ENCODE measurements around the gene MACROD2.

The MACROD2 gene

DNA sequence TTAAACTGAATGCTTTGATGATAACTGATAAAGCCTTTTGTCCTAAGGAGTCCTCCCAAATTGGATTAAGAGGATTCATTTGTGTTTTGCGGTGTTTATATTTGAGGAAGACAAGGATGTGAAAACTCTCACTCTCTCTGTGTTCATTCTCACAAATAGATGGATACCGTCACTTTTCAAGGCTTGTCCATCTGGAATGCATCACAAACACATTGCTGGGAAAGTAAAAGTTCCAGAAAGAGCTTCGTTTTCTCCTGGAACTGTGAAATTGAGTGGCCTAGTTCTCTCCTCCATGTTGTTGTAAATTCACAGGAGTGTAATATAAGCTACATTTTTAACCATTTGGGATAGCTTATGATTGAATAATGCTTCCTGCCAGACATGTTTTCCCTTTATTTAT lies 923.7 kb downstream of the MACROD2 start:
- ATAC-seq: no peak
- TF ChIP-seq GLIS3 (CRISPR knock-in tag; IDR thresholded peaks at IDR 0.05) (no peak), CSDC2 (CRISPR knock-in tag; IDR thresholded peaks at IDR 0.05) (no peak), PPARA (CRISPR knock-in tag; IDR thresholded peaks at IDR 0.05; ENCODE audit: borderline replicate concordance) (no peak), RARB (CRISPR knock-in tag; IDR thresholded peaks at IDR 0.05) (no peak), TOX (CRISPR knock-in tag; IDR thresholded peaks at IDR 0.05; ENCODE audit: borderline replicate concordance) (no peak), ARNTL (CRISPR knock-in tag; IDR thresholded peaks at IDR 0.05; ENCODE audit: borderline replicate concordance, low read depth) (no peak), ZNF8 (CRISPR knock-in tag; IDR thresholded peaks at IDR 0.05) (no peak), BACH2 (CRISPR knock-in tag; IDR thresholded peaks at IDR 0.05; ENCODE audit: borderline replicate concordance) (no peak), ESRRG (CRISPR knock-in tag; IDR thresholded peaks at IDR 0.05) (no peak)
- TF ChIP-seq, protein P1, sequence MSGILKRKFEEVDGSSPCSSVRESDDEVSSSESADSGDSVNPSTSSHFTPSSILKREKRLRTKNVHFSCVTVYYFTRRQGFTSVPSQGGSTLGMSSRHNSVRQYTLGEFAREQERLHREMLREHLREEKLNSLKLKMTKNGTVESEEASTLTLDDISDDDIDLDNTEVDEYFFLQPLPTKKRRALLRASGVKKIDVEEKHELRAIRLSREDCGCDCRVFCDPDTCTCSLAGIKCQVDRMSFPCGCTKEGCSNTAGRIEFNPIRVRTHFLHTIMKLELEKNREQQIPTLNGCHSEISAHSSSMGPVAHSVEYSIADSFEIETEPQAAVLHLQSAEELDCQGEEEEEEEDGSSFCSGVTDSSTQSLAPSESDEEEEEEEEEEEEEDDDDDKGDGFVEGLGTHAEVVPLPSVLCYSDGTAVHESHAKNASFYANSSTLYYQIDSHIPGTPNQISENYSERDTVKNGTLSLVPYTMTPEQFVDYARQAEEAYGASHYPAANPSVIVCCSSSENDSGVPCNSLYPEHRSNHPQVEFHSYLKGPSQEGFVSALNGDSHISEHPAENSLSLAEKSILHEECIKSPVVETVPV (CRISPR knock-in tag; IDR thresholded peaks at IDR 0.05): no peak
- TF ChIP-seq, protein P2, sequence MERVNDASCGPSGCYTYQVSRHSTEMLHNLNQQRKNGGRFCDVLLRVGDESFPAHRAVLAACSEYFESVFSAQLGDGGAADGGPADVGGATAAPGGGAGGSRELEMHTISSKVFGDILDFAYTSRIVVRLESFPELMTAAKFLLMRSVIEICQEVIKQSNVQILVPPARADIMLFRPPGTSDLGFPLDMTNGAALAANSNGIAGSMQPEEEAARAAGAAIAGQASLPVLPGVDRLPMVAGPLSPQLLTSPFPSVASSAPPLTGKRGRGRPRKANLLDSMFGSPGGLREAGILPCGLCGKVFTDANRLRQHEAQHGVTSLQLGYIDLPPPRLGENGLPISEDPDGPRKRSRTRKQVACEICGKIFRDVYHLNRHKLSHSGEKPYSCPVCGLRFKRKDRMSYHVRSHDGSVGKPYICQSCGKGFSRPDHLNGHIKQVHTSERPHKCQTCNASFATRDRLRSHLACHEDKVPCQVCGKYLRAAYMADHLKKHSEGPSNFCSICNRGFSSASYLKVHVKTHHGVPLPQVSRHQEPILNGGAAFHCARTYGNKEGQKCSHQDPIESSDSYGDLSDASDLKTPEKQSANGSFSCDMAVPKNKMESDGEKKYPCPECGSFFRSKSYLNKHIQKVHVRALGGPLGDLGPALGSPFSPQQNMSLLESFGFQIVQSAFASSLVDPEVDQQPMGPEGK (CRISPR knock-in tag; IDR thresholded peaks at IDR 0.05; ENCODE audit: borderline replicate concordance): no peak
- TF ChIP-seq, protein P3, sequence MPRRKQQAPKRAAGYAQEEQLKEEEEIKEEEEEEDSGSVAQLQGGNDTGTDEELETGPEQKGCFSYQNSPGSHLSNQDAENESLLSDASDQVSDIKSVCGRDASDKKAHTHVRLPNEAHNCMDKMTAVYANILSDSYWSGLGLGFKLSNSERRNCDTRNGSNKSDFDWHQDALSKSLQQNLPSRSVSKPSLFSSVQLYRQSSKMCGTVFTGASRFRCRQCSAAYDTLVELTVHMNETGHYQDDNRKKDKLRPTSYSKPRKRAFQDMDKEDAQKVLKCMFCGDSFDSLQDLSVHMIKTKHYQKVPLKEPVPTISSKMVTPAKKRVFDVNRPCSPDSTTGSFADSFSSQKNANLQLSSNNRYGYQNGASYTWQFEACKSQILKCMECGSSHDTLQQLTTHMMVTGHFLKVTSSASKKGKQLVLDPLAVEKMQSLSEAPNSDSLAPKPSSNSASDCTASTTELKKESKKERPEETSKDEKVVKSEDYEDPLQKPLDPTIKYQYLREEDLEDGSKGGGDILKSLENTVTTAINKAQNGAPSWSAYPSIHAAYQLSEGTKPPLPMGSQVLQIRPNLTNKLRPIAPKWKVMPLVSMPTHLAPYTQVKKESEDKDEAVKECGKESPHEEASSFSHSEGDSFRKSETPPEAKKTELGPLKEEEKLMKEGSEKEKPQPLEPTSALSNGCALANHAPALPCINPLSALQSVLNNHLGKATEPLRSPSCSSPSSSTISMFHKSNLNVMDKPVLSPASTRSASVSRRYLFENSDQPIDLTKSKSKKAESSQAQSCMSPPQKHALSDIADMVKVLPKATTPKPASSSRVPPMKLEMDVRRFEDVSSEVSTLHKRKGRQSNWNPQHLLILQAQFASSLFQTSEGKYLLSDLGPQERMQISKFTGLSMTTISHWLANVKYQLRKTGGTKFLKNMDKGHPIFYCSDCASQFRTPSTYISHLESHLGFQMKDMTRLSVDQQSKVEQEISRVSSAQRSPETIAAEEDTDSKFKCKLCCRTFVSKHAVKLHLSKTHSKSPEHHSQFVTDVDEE (CRISPR knock-in tag; IDR thresholded peaks at IDR 0.05): no peak

DNA sequence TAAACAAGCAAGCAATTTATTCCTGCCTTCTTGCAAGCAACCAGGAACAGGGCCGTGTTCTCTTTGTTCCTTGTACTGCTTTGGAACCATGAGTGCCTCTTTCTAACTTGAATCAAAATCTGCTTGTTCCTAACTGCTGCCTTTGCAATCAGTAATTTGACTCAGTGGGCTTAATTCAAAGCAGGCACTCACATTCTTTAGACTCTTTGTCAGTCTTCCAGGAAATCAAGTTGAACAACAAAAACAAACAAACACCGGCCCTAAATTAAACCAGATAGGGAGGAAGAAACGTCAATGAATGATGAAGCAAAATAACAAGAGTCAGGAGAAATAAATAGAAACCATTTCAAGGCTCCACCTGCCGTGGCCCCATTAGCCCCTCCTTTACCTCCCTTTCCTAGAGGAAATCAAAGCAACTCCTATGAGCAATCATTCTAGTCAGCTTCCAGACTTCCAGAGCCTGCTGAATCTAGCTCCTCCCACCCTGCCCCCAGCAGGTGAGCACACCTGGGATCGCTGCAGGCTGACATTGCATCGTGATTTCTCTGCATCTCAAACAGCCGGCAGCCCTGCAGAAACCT lies 924.3 kb downstream of the MACROD2 start:
- TF ChIP-seq ZNF565 (CRISPR knock-in tag; conservative IDR thresholded peaks at IDR 0.05; ENCODE audit: low read depth) (no peak), ZC3H10 (CRISPR knock-in tag; IDR thresholded peaks at IDR 0.05) (no peak), RARB (CRISPR knock-in tag; IDR thresholded peaks at IDR 0.05) (no peak), ZNF70 (CRISPR knock-in tag; IDR thresholded peaks at IDR 0.05) (no peak), ZFP3 (CRISPR knock-in tag; IDR thresholded peaks at IDR 0.05) (no peak), ESRRG (CRISPR knock-in tag; IDR thresholded peaks at IDR 0.05) (no peak), TOX (CRISPR knock-in tag; IDR thresholded peaks at IDR 0.05; ENCODE audit: borderline replicate concordance) (no peak), ZNF8 (CRISPR knock-in tag; IDR thresholded peaks at IDR 0.05) (no peak), GLIS3 (CRISPR knock-in tag; IDR thresholded peaks at IDR 0.05) (no peak), ZFP30 (CRISPR knock-in tag; IDR thresholded peaks at IDR 0.05) (no peak), SNAI2 (CRISPR knock-in tag; IDR thresholded peaks at IDR 0.05) (no peak), TCF4 (CRISPR knock-in tag; IDR thresholded peaks at IDR 0.05; ENCODE audit: borderline replicate concordance) (no peak), OSR1 (CRISPR knock-in tag; IDR thresholded peaks at IDR 0.05) (no peak), ARNTL (CRISPR knock-in tag; IDR thresholded peaks at IDR 0.05; ENCODE audit: borderline replicate concordance, low read depth) (no peak), ISL1 (CRISPR knock-in tag; IDR thresholded peaks at IDR 0.05) (no peak)
- TF ChIP-seq, protein P4, sequence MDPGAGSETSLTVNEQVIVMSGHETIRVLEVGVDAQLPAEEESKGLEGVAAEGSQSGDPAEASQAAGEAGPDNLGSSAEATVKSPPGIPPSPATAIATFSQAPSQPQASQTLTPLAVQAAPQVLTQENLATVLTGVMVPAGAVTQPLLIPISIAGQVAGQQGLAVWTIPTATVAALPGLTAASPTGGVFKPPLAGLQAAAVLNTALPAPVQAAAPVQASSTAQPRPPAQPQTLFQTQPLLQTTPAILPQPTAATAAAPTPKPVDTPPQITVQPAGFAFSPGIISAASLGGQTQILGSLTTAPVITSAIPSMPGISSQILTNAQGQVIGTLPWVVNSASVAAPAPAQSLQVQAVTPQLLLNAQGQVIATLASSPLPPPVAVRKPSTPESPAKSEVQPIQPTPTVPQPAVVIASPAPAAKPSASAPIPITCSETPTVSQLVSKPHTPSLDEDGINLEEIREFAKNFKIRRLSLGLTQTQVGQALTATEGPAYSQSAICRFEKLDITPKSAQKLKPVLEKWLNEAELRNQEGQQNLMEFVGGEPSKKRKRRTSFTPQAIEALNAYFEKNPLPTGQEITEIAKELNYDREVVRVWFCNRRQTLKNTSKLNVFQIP (CRISPR knock-in tag; IDR thresholded peaks at IDR 0.05; ENCODE audit: borderline replicate concordance, low read depth): no peak
- TF ChIP-seq, protein P5, sequence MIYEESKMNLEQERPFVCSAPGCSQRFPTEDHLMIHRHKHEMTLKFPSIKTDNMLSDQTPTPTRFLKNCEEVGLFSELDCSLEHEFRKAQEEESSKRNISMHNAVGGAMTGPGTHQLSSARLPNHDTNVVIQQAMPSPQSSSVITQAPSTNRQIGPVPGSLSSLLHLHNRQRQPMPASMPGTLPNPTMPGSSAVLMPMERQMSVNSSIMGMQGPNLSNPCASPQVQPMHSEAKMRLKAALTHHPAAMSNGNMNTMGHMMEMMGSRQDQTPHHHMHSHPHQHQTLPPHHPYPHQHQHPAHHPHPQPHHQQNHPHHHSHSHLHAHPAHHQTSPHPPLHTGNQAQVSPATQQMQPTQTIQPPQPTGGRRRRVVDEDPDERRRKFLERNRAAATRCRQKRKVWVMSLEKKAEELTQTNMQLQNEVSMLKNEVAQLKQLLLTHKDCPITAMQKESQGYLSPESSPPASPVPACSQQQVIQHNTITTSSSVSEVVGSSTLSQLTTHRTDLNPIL (CRISPR knock-in tag; IDR thresholded peaks at IDR 0.05; ENCODE audit: low read depth): no peak
- TF ChIP-seq, protein P2 (CRISPR knock-in tag; IDR thresholded peaks at IDR 0.05; ENCODE audit: borderline replicate concordance): no peak
- TF ChIP-seq, protein P3 (CRISPR knock-in tag; IDR thresholded peaks at IDR 0.05): no peak
- ATAC-seq: 0 out of 3 replicates have a peak, but pooled peaks have one; percentile 13
